ENCODE data around the gene GUK1. TPM values are rescaled to one million over a fixed set of nuclear protein-coding genes. Genes with fewer than 3 reads are reported as not detected.

The GUK1 gene
- polyA plus RNA-seq, 1 donor from 2014 or later, result 502 TPM

DNA sequence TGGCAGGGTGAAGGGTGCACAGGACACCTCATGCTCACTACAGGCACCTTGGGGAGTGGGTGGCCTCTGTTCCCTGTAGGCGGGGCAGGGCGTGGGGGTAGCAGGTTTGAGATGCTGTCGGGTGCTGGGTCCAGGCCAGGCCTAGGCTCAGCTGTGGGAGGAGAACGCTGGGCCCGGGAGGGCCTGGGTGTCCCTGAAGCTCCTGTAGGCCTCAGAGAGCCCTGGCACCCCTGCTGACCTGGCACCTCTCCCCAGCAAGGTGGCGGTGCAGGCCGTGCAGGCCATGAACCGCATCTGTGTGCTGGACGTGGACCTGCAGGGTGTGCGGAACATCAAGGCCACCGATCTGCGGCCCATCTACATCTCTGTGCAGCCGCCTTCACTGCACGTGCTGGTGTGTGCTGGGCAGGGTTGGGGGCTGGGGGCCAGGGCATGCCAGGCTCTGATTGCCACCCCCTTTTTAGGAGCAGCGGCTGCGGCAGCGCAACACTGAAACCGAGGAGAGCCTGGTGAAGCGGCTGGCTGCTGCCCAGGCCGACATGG lies 7.1 kb downstream of the GUK1 start:
- H3K79me2 ChIP-seq (replicated peaks; ENCODE audit: insufficient read depth, low read length), result peaks cover 13% of the 10 kb centered on the region
- peaks cover 7% of the 10 kb centered on the region for H4K20me1 ChIP-seq (ENCODE audit: insufficient read depth)
- H3K9me2 ChIP-seq (ENCODE audit: insufficient read depth, low read length), result no peaks in the 10 kb centered on the region
- TF ChIP-seq EZH2 (IDR thresholded peaks at IDR 0.05; ENCODE audit: borderline replicate concordance, insufficient read depth, low read length, poor library complexity, severe bottlenecking), result no peak
- TF ChIP-seq, protein P1, sequence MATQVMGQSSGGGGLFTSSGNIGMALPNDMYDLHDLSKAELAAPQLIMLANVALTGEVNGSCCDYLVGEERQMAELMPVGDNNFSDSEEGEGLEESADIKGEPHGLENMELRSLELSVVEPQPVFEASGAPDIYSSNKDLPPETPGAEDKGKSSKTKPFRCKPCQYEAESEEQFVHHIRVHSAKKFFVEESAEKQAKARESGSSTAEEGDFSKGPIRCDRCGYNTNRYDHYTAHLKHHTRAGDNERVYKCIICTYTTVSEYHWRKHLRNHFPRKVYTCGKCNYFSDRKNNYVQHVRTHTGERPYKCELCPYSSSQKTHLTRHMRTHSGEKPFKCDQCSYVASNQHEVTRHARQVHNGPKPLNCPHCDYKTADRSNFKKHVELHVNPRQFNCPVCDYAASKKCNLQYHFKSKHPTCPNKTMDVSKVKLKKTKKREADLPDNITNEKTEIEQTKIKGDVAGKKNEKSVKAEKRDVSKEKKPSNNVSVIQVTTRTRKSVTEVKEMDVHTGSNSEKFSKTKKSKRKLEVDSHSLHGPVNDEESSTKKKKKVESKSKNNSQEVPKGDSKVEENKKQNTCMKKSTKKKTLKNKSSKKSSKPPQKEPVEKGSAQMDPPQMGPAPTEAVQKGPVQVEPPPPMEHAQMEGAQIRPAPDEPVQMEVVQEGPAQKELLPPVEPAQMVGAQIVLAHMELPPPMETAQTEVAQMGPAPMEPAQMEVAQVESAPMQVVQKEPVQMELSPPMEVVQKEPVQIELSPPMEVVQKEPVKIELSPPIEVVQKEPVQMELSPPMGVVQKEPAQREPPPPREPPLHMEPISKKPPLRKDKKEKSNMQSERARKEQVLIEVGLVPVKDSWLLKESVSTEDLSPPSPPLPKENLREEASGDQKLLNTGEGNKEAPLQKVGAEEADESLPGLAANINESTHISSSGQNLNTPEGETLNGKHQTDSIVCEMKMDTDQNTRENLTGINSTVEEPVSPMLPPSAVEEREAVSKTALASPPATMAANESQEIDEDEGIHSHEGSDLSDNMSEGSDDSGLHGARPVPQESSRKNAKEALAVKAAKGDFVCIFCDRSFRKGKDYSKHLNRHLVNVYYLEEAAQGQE (IDR thresholded peaks at IDR 0.05; ENCODE audit: borderline replicate concordance), result no peak
- TF ChIP-seq SMC3 (conservative IDR thresholded peaks at IDR 0.05; ENCODE audit: poor library complexity), result no peak
- TF ChIP-seq TAF1 (IDR thresholded peaks at IDR 0.05; ENCODE audit: low read depth), result no peak
- TF ChIP-seq POLR2AphosphoS5 (IDR thresholded peaks at IDR 0.05), result no peak
- no peak for TF ChIP-seq RAD21 (conservative IDR thresholded peaks at IDR 0.05)
- TF ChIP-seq MXI1 (conservative IDR thresholded peaks at IDR 0.05; ENCODE audit: poor library complexity, severe bottlenecking), result no peak
- TF ChIP-seq, protein P2, sequence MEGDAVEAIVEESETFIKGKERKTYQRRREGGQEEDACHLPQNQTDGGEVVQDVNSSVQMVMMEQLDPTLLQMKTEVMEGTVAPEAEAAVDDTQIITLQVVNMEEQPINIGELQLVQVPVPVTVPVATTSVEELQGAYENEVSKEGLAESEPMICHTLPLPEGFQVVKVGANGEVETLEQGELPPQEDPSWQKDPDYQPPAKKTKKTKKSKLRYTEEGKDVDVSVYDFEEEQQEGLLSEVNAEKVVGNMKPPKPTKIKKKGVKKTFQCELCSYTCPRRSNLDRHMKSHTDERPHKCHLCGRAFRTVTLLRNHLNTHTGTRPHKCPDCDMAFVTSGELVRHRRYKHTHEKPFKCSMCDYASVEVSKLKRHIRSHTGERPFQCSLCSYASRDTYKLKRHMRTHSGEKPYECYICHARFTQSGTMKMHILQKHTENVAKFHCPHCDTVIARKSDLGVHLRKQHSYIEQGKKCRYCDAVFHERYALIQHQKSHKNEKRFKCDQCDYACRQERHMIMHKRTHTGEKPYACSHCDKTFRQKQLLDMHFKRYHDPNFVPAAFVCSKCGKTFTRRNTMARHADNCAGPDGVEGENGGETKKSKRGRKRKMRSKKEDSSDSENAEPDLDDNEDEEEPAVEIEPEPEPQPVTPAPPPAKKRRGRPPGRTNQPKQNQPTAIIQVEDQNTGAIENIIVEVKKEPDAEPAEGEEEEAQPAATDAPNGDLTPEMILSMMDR (IDR thresholded peaks at IDR 0.05; ENCODE audit: poor library complexity, severe bottlenecking), result no peak
- no peak for TF ChIP-seq EP300 (conservative IDR thresholded peaks at IDR 0.05; ENCODE audit: poor library complexity, severe bottlenecking)
- H3K9me3 ChIP-seq (ENCODE audit: low read length), result no peaks in the 10 kb centered on the region
- no peaks in the 10 kb centered on the region for H3F3A ChIP-seq (ENCODE audit: insufficient read depth, low read length, poor library complexity, severe bottlenecking)
- H2AFZ ChIP-seq (ENCODE audit: low read depth, low read length), result no peak overlapping the region
- H3K4me2 ChIP-seq (ENCODE audit: low read length), result no peak overlapping the region
- no peak overlapping the region for H3K4me3 ChIP-seq (ENCODE audit: low read length)
- H3K27ac ChIP-seq (ENCODE audit: low read length), result no peak overlapping the region
- H3K27me3 ChIP-seq (ENCODE audit: insufficient read depth, low read depth, low read length), result no peaks in the 10 kb centered on the region
- no peaks in the 10 kb centered on the region for H3K36me3 ChIP-seq (ENCODE audit: insufficient read depth, low read length)
- no peak overlapping the region for H3K9ac ChIP-seq (ENCODE audit: low read length)

DNA sequence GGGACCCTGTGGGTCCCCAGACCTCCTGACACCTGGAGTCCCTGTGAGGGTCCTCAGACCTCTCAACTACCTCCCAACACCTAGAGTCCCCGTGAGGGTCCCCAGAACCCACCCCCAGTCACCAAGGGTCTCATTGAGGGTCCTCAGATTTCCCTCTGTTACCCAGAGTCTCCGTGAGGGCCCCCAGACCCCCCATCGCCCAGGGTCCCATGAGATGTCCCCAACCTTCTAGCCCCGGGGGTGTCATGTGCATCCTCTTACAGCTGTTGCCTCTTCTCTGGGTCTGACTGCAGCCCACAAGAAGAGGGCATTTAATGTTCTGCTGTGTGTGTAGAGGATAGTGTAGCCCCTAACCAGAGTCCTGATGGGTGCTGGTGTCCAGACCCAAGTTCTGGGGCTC lies 7.7 kb downstream of the GUK1 start:
- Histone ChIP-seq H3K9me3 (ENCODE audit: low read length) (no peaks in the 10 kb centered on the region), H3K9ac (ENCODE audit: low read length) (no peak overlapping the region), H3K4me2 (ENCODE audit: low read length) (no peak overlapping the region), H3K79me2 (replicated peaks; ENCODE audit: insufficient read depth, low read length) (peaks cover 7% of the 10 kb centered on the region), H3K4me3 (ENCODE audit: low read length) (no peak overlapping the region), H3K27me3 (ENCODE audit: insufficient read depth, low read depth, low read length) (no peaks in the 10 kb centered on the region), H3K9me2 (ENCODE audit: insufficient read depth, low read length) (no peaks in the 10 kb centered on the region), H4K20me1 (ENCODE audit: insufficient read depth) (peaks cover 4% of the 10 kb centered on the region), H3K27ac (ENCODE audit: low read length) (no peak overlapping the region), H3F3A (ENCODE audit: insufficient read depth, low read length, poor library complexity, severe bottlenecking) (no peaks in the 10 kb centered on the region), H2AFZ (ENCODE audit: low read depth, low read length) (no peak overlapping the region), H3K36me3 (ENCODE audit: insufficient read depth, low read length) (no peaks in the 10 kb centered on the region)
- TF ChIP-seq EP300 (conservative IDR thresholded peaks at IDR 0.05; ENCODE audit: poor library complexity, severe bottlenecking) (no peak), EZH2 (IDR thresholded peaks at IDR 0.05; ENCODE audit: borderline replicate concordance, insufficient read depth, low read length, poor library complexity, severe bottlenecking) (no peak), TAF1 (IDR thresholded peaks at IDR 0.05; ENCODE audit: low read depth) (no peak), MXI1 (conservative IDR thresholded peaks at IDR 0.05; ENCODE audit: poor library complexity, severe bottlenecking) (no peak), POLR2AphosphoS5 (IDR thresholded peaks at IDR 0.05) (no peak), SMC3 (conservative IDR thresholded peaks at IDR 0.05; ENCODE audit: poor library complexity) (no peak), RAD21 (conservative IDR thresholded peaks at IDR 0.05) (no peak)
- TF ChIP-seq, protein P2 (IDR thresholded peaks at IDR 0.05; ENCODE audit: poor library complexity, severe bottlenecking), result no peak
- TF ChIP-seq, protein P1 (IDR thresholded peaks at IDR 0.05; ENCODE audit: borderline replicate concordance), result no peak
